GM19023 (cell line): ENCODE results near the gene MYBL2.
A peak's percentile ranks its signal among the peaks of the same experiment; 100 is the strongest.
"Not testable (repeated sequence)": the region's sequence is repeated elsewhere in the genome, so short reads cannot be mapped to it uniquely, and the experiment has no call there.

Experiments used
- ATAC-seq: cut with Tn5 transposase; IDR thresholded peaks from one replicate; pipeline ENCODE4 v1.9.1; 2021; ENCODE audit warnings: mild to moderate bottlenecking, moderate library complexity; ENCODE audit not compliant: unreplicated experiment

The MYBL2 gene

GRCh38 chr20:43666376-43667328 lies at the start of gene MYBL2:
Gene MYBL2, plus strand, starts transcription at chr20:43667114. Its CDS starts 170 bp downstream, at chr20:43667284.
- ATAC-seq = peak; percentile 86

GRCh38 chr20:43631598-43631997 lies 35.3 kb upstream of the MYBL2 start:
- no peak for ATAC-seq

GRCh38 chr20:43636429-43636828 lies 30.5 kb upstream of the MYBL2 start:
- ATAC-seq = no peak

GRCh38 chr20:43642548-43642947 lies 24.4 kb upstream of the MYBL2 start:
- no peak for ATAC-seq

GRCh38 chr20:43650997-43651525 lies 15.9 kb upstream of the MYBL2 start:
- ATAC-seq = no peak

- not testable (repeated sequence) for ATAC-seq
Observed at GRCh38 chr20:43651650-43652184, 15.2 kb upstream of the MYBL2 start.

- no peak for ATAC-seq
Observed at GRCh38 chr20:43653966-43654365, 12.9 kb upstream of the MYBL2 start.

- ATAC-seq = not testable (repeated sequence)
Observed at GRCh38 chr20:43655176-43655575, 11.7 kb upstream of the MYBL2 start.

- ATAC-seq = no peak
Observed at GRCh38 chr20:43655937-43656336, 11.0 kb upstream of the MYBL2 start.

GRCh38 chr20:43658069-43658722 lies 8.7 kb upstream of the MYBL2 start:
- ATAC-seq = no peak

- ATAC-seq = no peak
Observed at GRCh38 chr20:43658723-43659419, 8.0 kb upstream of the MYBL2 start.

GRCh38 chr20:43662943-43663655 lies 3.8 kb upstream of the MYBL2 start:
- ATAC-seq = no peak

GRCh38 chr20:43665466-43666176 lies 1.3 kb upstream of the MYBL2 start:
- ATAC-seq = no peak

- peak; percentile 14 for ATAC-seq
Observed at GRCh38 chr20:43667341-43668132, 623 bp downstream of the MYBL2 start.

- no peak for ATAC-seq
Observed at GRCh38 chr20:43669332-43669731, 2.4 kb downstream of the MYBL2 start.

GRCh38 chr20:43670423-43670822 lies 3.5 kb downstream of the MYBL2 start:
- ATAC-seq = no peak

GRCh38 chr20:43676368-43676767 lies 9.5 kb downstream of the MYBL2 start:
- no peak for ATAC-seq

GRCh38 chr20:43680981-43681380 lies 14.1 kb downstream of the MYBL2 start:
- ATAC-seq = peak; percentile 7

- ATAC-seq = peak; percentile 25
Observed at GRCh38 chr20:43681468-43681942, 14.6 kb downstream of the MYBL2 start.
